Astrocyte (in vitro differentiated cells and primary cell): Measurements from ENCODE around the gene HYOU1. TPM values are rescaled to one million over a fixed set of nuclear protein-coding genes. Genes with fewer than 3 reads are reported as not detected.

Source experiments
- DNase-seq: peaks from one replicate; pipeline ENCODE4 v3.0.0-alpha.2; 2010; ENCODE audit warnings: low read depth
- FAIRE-seq: peaks from 2 replicates; lab custom pipeline; 2011; peaks lifted over from hg19 to GRCh38; lab: Jason Lieb, UNC
- H2AFZ ChIP-seq: 2 replicates; pipeline ENCODE4 v1.6.0; 2012; ENCODE audit warnings: low read depth, low read length, inconsistent platforms
- H3K27ac ChIP-seq: 2 replicates; pipeline ENCODE4 v1.5.1; 2011; ENCODE audit warnings: low read depth, low read length, inconsistent platforms
- H3K27me3 ChIP-seq: 2 replicates; pipeline ENCODE4 v1.6.0; 2011; ENCODE audit warnings: low read length, inconsistent platforms; ENCODE audit not compliant: insufficient read depth
- H3K36me3 ChIP-seq: 2 replicates; pipeline ENCODE4 v1.5.1; 2011; ENCODE audit warnings: low read length, inconsistent platforms; ENCODE audit not compliant: insufficient read depth
- H3K4me1 ChIP-seq: 2 replicates; pipeline ENCODE4 v1.5.1; 2011; ENCODE audit warnings: low read length, inconsistent platforms; ENCODE audit not compliant: insufficient read depth
- H3K4me2 ChIP-seq: 2 replicates; pipeline ENCODE4 v1.6.0; 2012; ENCODE audit warnings: low read length, inconsistent platforms
- H3K4me3 ChIP-seq: 2 replicates; pipeline ENCODE4 v1.5.1; 2011; ENCODE audit warnings: low read depth, mild to moderate bottlenecking, low read length, inconsistent platforms; ENCODE audit not compliant: insufficient read depth
- H3K79me2 ChIP-seq: 2 replicates; pipeline ENCODE4 v1.6.0; 2012; ENCODE audit warnings: mild to moderate bottlenecking, low read length, inconsistent platforms; ENCODE audit not compliant: insufficient read depth
- H3K9ac ChIP-seq: 2 replicates; pipeline ENCODE4 v1.6.0; 2012; ENCODE audit warnings: mild to moderate bottlenecking, low read length, inconsistent platforms
- H3K9me3 ChIP-seq: 2 replicates; pipeline ENCODE4 v1.5.1; 2012; ENCODE audit warnings: low read depth, mild to moderate bottlenecking, low read length, inconsistent platforms; ENCODE audit not compliant: insufficient read depth
- H4K20me1 ChIP-seq: 2 replicates; pipeline ENCODE4 v1.6.0; 2012; ENCODE audit warnings: low read length, inconsistent platforms; ENCODE audit not compliant: insufficient read depth
- H3K27ac Mint-ChIP-seq: one replicate; pipeline ENCODE4 v1.8.0; 2021; ENCODE audit warnings: mild to moderate bottlenecking, mixed read lengths; ENCODE audit not compliant: unreplicated experiment
- H3K27me3 Mint-ChIP-seq: one replicate; pipeline ENCODE4 v1.8.0; 2021; ENCODE audit warnings: low read depth, mixed read lengths; ENCODE audit not compliant: unreplicated experiment
- H3K36me3 Mint-ChIP-seq: one replicate; pipeline ENCODE4 v1.8.0; 2021; ENCODE audit warnings: low read depth, mixed read lengths; ENCODE audit not compliant: unreplicated experiment
- H3K4me1 Mint-ChIP-seq: one replicate; pipeline ENCODE4 v1.8.0; 2021; ENCODE audit warnings: low read depth, mixed read lengths; ENCODE audit not compliant: unreplicated experiment
- H3K4me3 Mint-ChIP-seq: one replicate; pipeline ENCODE4 v1.8.0; 2021; ENCODE audit warnings: mild to moderate bottlenecking, moderate library complexity, mixed read lengths; ENCODE audit not compliant: unreplicated experiment
- H3K9me3 Mint-ChIP-seq: one replicate; pipeline ENCODE4 v1.8.0; 2021; ENCODE audit warnings: mild to moderate bottlenecking, mixed read lengths; ENCODE audit not compliant: unreplicated experiment
- EZH2 ChIP-seq: IDR thresholded peaks from 2 replicates; pipeline ENCODE4 v1.6.1; 2012; ENCODE audit warnings: mild to moderate bottlenecking, low read length, inconsistent platforms; ENCODE audit not compliant: insufficient read depth
- total RNA-seq: library from RNA; stranded (reverse); gene quantifications from 2 replicates; pipeline ENCODE4 v1.2.1, GENCODE V29; 2021
- TF ChIP-seq, protein P1 (sequence below): IDR thresholded peaks from 2 replicates; pipeline ENCODE4 v1.5.1; 2011; ENCODE audit warnings: low read depth, mild to moderate bottlenecking, inconsistent platforms, low read length, moderate library complexity; ENCODE audit not compliant: insufficient read depth

Gene HYOU1
- total RNA-seq, 1 donor from 2014 or later, result 282 TPM

DNA sequence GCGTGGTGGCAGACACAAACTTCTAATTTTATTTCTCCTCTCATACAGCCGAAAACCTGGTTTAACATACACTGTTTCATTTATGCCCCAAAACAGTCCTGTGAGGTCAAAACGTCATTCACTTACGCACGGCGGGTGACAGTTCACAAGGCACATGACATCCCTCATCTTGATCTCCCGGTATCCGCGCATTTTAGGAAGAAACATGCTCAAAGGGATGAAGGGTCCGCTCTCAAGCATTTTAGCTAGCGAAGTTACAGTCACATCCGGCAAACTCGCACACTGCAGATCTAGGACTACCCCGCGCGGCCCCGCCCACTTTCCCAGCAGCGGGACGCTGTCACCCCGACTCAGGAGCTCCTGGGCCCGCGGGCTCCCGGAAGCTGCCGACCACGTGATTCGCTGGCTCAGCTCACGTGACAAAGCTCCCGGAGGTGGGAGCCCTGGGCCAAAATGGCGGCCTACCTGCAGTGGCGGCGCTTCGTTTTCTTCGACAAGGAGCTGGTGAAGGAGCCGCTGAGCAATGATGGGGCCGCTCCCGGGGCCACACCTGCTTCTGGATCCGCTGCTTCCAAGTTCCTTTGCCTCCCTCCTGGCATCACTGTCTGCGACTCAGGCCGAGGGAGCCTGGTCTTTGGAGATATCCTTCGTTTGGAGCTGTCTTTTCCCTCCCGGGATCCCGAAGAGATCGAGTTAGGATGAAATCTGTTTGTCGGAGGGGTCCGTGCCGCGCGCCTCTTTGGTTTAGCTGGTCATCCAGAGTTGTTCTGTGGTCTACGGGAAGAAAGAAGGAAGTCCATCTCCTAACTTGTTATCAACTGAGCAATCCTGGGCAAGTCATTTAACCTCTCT lies 10.6 kb upstream of the HYOU1 start, which contains the start of gene VPS11:
Gene VPS11, plus strand, starts transcription at position 448 of the 852 bp plus-strand sequence. Its CDS starts 6 bp downstream, at position 454.
- no peaks in the 10 kb centered on the region for H3K27me3 Mint-ChIP-seq
- no peaks in the 10 kb centered on the region for H3K9me3 Mint-ChIP-seq

DNA sequence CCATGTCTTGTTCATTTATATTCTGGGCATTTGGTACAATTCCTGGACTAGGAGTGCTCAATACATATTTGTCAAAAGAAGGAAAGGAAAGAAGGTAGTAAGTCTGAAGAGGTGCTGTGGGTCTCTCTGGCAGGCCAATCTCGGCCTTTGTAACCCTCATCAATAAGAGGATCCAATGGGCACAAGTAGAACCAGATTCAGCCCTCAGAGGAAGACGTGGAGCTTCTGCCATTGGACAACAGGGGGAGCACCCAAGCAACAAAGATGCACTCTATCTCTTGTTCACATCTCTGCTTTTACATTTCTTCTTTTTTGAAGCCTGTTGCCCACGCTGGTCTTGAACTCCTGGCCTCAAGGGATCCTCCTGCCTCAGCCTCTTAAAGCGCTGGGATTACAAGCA lies 8.4 kb upstream of the HYOU1 start:
- Histone ChIP-seq H3K79me2 (peaks cover 39% of the 10 kb centered on the region), H3K27me3 (no peaks in the 10 kb centered on the region), H3K4me1 (no peaks in the 10 kb centered on the region), H3K4me3 (no peak overlapping the region), H3K36me3 (peaks cover 4% of the 10 kb centered on the region), H3K9me3 (no peaks in the 10 kb centered on the region), H3K27ac (no peak overlapping the region), H4K20me1 (no peaks in the 10 kb centered on the region), H3K4me2 (no peak overlapping the region), H3K9ac (no peak overlapping the region), H2AFZ (no peak overlapping the region)
- FAIRE-seq (no peak), DNase-seq (no peak)
- no peak overlapping the region for H3K27ac Mint-ChIP-seq
- no peaks in the 10 kb centered on the region for H3K9me3 Mint-ChIP-seq
- peaks cover 2% of the 10 kb centered on the region for H3K4me1 Mint-ChIP-seq
- H3K27me3 Mint-ChIP-seq, result no peaks in the 10 kb centered on the region
- no peak for TF ChIP-seq EZH2
- TF ChIP-seq, protein P1, sequence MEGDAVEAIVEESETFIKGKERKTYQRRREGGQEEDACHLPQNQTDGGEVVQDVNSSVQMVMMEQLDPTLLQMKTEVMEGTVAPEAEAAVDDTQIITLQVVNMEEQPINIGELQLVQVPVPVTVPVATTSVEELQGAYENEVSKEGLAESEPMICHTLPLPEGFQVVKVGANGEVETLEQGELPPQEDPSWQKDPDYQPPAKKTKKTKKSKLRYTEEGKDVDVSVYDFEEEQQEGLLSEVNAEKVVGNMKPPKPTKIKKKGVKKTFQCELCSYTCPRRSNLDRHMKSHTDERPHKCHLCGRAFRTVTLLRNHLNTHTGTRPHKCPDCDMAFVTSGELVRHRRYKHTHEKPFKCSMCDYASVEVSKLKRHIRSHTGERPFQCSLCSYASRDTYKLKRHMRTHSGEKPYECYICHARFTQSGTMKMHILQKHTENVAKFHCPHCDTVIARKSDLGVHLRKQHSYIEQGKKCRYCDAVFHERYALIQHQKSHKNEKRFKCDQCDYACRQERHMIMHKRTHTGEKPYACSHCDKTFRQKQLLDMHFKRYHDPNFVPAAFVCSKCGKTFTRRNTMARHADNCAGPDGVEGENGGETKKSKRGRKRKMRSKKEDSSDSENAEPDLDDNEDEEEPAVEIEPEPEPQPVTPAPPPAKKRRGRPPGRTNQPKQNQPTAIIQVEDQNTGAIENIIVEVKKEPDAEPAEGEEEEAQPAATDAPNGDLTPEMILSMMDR, result peak; percentile 47
- H3K4me3 Mint-ChIP-seq, result no peak overlapping the region
- peaks cover 3% of the 10 kb centered on the region for H3K36me3 Mint-ChIP-seq

More for the DNA sequence above, 10.6 kb upstream of the HYOU1 start, which contains the start of gene VPS11:
- Histone ChIP-seq H3K4me1 (no peaks in the 10 kb centered on the region), H3K27me3 (no peaks in the 10 kb centered on the region), H4K20me1 (no peaks in the 10 kb centered on the region), H3K27ac (peak within 1 kb of the TSS; percentile 84), H3K4me3 (peak within 1 kb of the TSS; percentile 98), H3K9me3 (no peaks in the 10 kb centered on the region), H3K4me2 (peak within 1 kb of the TSS; percentile 96), H3K36me3 (peaks cover 11% of the 10 kb centered on the region), H3K79me2 (peaks cover 43% of the 10 kb centered on the region), H2AFZ (peak within 1 kb of the TSS; percentile 90), H3K9ac (peak within 1 kb of the TSS; percentile 96)
- TF ChIP-seq, protein P1, result no peak
- TF ChIP-seq EZH2, result no peak
- peaks cover 2% of the 10 kb centered on the region for H3K4me1 Mint-ChIP-seq
- no peak for FAIRE-seq
- peaks cover 3% of the 10 kb centered on the region for H3K36me3 Mint-ChIP-seq
- peak within 1 kb of the TSS; percentile 92 for H3K4me3 Mint-ChIP-seq
- DNase-seq, result peak; percentile 86
- H3K27ac Mint-ChIP-seq, result peak within 1 kb of the TSS; percentile 90

DNA sequence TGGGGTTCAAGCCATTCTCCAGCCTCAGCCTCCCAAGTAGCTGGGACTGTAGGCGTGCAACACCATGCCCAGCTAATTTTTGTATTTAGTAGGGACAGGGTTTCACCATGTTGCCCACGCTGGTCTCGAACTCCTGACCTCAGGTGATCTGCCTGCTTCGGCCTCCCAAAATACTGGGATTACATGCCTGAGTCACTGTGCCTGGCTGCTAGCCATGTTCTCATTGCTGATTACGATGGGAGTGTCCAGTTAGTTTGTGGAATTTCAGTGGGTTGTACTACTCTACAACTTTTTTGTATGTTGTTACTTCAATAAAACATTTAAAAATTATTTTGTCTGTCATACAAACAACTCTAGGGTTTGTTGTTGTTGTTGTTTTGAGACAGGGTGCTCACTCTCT lies 5.8 kb upstream of the HYOU1 start:
- no peak for FAIRE-seq
- no peak overlapping the region for H3K4me2 ChIP-seq
- no peaks in the 10 kb centered on the region for H3K36me3 Mint-ChIP-seq
- H3K4me3 ChIP-seq, result no peak overlapping the region
- H3K27me3 Mint-ChIP-seq, result no peaks in the 10 kb centered on the region
- no peaks in the 10 kb centered on the region for H3K9me3 ChIP-seq
- no peak overlapping the region for H3K9ac ChIP-seq
- peaks cover 27% of the 10 kb centered on the region for H3K79me2 ChIP-seq
- peak; percentile 47 for DNase-seq
- peaks cover 6% of the 10 kb centered on the region for H3K4me1 ChIP-seq
- H3K27ac ChIP-seq, result no peak overlapping the region
- H3K4me3 Mint-ChIP-seq, result no peak overlapping the region
- H3K27ac Mint-ChIP-seq, result no peak overlapping the region
- TF ChIP-seq, protein P1, result no peak
- TF ChIP-seq EZH2, result no peak
- no peaks in the 10 kb centered on the region for H3K9me3 Mint-ChIP-seq
- no peak overlapping the region for H2AFZ ChIP-seq
- H3K27me3 ChIP-seq, result no peaks in the 10 kb centered on the region
- no peaks in the 10 kb centered on the region for H4K20me1 ChIP-seq
- H3K36me3 ChIP-seq, result no peaks in the 10 kb centered on the region
- H3K4me1 Mint-ChIP-seq, result peaks cover 3% of the 10 kb centered on the region
